Astrocyte of the spinal cord (primary cell): ENCODE results near the gene CHRNG.

Source experiments
- DNase-seq: peaks from one replicate; pipeline ENCODE4 v3.0.0; 2011; ENCODE audit warnings: low read depth, low spot score
- H3K4me3 ChIP-seq: 2 replicates; pipeline ENCODE4 v1.5.1; 2011; ENCODE audit warnings: low read depth, mild to moderate bottlenecking, low read length, moderate library complexity
- in situ Hi-C: cut with HindIII; loops from 2 replicates; pipeline ENCODE4 v1.10.0; 2017; ENCODE audit warnings: low sequenced_read_pairs
- TF ChIP-seq, protein P1 (sequence below): IDR thresholded peaks from 2 replicates; pipeline ENCODE4 v1.5.1; 2012; ENCODE audit warnings: low read depth, mild to moderate bottlenecking, low read length, inconsistent platforms

CHRNG gene

GRCh38 chr2:232543928-232544631 is 4.6 kb downstream of the CHRNG start:
- H3K4me3 ChIP-seq: no peak overlapping the region
- in situ Hi-C loops: no loop called here
- no peak for DNase-seq
- TF ChIP-seq, protein P1, sequence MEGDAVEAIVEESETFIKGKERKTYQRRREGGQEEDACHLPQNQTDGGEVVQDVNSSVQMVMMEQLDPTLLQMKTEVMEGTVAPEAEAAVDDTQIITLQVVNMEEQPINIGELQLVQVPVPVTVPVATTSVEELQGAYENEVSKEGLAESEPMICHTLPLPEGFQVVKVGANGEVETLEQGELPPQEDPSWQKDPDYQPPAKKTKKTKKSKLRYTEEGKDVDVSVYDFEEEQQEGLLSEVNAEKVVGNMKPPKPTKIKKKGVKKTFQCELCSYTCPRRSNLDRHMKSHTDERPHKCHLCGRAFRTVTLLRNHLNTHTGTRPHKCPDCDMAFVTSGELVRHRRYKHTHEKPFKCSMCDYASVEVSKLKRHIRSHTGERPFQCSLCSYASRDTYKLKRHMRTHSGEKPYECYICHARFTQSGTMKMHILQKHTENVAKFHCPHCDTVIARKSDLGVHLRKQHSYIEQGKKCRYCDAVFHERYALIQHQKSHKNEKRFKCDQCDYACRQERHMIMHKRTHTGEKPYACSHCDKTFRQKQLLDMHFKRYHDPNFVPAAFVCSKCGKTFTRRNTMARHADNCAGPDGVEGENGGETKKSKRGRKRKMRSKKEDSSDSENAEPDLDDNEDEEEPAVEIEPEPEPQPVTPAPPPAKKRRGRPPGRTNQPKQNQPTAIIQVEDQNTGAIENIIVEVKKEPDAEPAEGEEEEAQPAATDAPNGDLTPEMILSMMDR: no peak

DNA sequence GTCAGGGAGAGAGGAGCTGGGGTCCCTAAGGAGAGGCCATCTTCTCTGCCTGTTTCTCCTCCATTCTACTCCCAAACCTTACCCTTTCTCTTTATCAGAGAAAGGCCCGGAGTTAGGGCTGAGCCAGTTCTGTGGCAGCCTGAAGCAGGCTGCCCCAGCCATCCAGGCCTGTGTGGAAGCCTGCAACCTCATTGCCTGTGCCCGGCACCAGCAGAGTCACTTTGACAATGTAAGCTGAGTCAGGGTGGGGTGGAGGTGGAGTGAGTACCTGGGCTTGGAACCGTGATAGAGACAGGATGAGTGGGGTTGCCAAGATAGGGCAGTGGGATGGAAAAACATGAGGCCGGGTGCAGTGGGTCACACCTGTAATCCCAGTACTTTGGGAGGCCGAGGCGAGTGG is 5.2 kb downstream of the CHRNG start:
- no peak overlapping the region for H3K4me3 ChIP-seq
- in situ Hi-C loops: no loop called here
- no peak for DNase-seq
- TF ChIP-seq, protein P1: no peak

DNA sequence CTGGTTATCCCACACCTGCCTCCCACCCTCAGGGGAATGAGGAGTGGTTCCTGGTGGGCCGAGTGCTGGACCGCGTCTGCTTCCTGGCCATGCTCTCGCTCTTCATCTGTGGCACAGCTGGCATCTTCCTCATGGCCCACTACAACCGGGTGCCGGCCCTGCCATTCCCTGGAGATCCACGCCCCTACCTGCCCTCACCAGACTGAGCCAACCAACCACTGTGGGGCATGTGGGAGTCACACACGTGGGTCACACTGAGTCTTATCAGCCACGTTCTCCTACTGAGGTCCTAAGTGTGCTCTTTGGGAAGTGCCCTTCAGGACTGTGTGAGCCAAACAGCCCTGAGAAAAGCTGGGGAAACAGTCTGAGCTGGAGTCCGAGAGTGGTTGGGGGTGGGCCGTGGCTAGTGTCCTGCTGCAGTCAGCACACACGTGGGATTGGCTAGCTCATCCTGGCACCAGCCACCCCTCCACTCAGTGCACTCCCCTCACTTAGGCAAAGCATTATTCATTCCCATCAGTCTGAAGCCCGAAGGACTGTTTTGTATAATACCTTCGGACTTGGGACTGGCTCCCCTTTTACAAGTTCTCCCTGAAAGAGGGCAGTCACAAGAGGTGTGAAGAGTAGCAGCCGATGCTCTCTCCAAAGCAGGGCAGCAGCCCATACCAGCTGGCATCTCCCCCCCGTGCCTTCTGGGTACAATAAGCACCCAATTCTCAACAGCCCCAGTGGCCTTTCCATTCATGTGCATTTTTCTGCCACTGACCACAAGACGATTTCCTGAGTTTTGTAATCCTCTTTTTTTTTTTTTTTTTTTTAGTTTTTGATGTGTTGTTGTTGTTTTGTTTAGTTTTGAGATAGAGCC is 6.3 kb downstream of the CHRNG start:
- no peak for DNase-seq
- H3K4me3 ChIP-seq: no peak overlapping the region
- TF ChIP-seq, protein P1: no peak
- in situ Hi-C loops: no loop called here

- no peak overlapping the region for H3K4me3 ChIP-seq
- TF ChIP-seq, protein P1: no peak
- DNase-seq: no peak
- in situ Hi-C loops: no loop called here
Measured at GRCh38 chr2:232547991-232548390, 8.5 kb downstream of the CHRNG start.

- peak overlapping the region; percentile 94 for H3K4me3 ChIP-seq
- no peak for DNase-seq
- in situ Hi-C loops: no loop called here
- TF ChIP-seq, protein P1: no peak
Measured at GRCh38 chr2:232549655-232550353, 10.3 kb downstream of the CHRNG start.
